ENCODE measurements around the gene PRCC.
"Not testable (repeated sequence)": the region's sequence is repeated elsewhere in the genome, so short reads cannot be mapped to it uniquely, and the experiment has no call there.

The PRCC gene

GRCh38 chr1:156744344-156744743 lies 23.0 kb upstream of the PRCC start:
- in situ Hi-C loops (cut with HindIII; ENCODE audit: low sequenced_read_pairs), result no loop called here

DNA sequence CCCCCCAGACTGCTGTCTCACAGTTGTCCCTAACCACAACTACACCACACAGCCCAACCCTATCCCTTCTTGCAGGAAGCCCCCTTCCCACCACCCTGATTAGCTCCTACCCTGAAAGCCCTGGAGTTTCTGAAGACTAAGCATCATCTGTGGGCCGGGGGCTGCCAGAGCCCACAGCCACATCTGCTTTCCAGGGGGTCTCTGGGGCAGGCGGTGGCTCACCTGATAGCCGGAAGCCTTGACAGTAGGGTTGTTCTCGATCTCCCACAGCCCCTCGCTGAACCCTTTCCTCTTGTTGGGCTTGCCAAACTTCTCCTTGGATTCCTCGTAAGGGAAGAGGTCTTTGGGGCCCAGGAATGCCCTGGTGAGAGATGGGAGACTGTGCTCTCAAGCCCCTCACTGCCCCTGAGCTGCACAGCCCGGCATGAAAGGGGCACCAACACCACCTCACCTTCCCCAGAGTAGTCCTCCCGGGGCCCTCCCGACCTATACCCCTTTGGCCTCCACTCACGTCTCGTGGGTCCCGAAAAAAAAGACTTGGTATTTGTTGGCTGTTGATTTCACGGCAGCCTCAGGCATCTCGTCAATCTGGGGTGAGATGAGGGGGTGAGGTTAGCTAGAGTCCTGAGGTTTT lies 22.4 kb upstream of the PRCC start:
- in situ Hi-C loops (cut with HindIII; ENCODE audit: low sequenced_read_pairs), result no loop called here

GRCh38 chr1:156745881-156746280 lies 21.5 kb upstream of the PRCC start:
- in situ Hi-C loops (cut with HindIII; ENCODE audit: low sequenced_read_pairs), result no loop called here

DNA sequence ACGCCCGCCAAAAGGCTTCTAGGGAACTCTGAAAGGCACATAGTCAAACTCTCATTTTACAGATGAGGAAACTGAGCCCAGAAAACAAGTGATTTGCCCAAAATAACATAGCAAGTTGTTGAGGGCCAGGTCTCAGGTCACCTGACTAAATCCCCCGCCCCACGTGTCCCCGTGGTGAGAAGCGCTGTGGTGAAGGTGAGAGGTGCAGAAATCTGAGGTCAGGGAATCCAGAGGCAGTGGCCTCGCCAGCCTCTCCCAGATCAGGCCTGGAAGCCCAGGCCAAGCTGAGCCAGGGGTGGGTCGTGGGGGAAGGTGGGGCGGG lies 21.0 kb upstream of the PRCC start:
- in situ Hi-C loops (cut with HindIII; ENCODE audit: low sequenced_read_pairs), result no loop called here

GRCh38 chr1:156746728-156747631 lies 20.4 kb upstream of the PRCC start:
- in situ Hi-C loops (cut with HindIII; ENCODE audit: low sequenced_read_pairs), result no loop called here

DNA sequence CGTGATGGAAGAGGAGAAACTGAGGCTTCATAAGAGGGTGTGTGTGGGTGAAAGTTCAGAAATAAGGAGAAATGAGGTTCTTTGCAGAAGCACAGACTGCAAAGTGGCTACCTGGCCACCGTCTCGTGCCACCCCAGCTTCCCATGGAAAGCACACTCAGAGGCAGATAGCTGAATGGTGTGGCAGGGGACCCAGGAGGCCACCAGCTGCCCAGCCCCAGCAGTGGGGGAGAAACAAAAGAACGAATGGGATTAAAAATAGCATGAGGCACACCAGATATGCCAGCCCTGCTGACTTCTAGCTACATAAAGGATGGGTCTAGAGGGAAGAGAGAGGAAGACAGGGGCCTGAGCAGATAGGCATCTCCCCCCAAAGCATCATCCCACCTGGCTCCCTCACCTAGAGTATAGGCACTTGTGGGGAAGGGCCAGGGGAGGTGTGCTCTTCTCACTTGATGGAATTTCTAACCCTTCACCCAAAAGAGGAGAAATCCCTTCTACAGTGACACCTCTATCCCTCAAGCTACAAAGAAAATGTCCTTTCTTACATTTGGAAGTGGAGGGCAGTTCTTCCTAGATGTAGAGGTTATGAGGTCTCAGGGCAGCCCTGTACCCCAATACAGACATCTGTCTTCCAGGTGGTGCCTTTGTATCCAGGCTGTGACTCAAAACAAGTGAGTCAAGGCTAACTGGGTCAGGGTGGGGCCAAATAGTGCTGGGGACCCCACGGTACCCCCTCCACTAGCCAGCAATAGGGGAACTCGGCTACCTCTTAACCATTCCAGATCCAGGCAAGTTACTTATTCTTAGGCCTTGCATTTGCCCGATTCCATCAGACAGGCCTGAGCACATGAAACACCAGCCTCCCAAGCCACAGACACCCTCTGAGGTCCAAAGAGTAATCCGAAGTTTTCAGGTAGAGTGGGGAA lies 19.3 kb upstream of the PRCC start:
- in situ Hi-C loops (cut with HindIII; ENCODE audit: low sequenced_read_pairs), result no loop called here

DNA sequence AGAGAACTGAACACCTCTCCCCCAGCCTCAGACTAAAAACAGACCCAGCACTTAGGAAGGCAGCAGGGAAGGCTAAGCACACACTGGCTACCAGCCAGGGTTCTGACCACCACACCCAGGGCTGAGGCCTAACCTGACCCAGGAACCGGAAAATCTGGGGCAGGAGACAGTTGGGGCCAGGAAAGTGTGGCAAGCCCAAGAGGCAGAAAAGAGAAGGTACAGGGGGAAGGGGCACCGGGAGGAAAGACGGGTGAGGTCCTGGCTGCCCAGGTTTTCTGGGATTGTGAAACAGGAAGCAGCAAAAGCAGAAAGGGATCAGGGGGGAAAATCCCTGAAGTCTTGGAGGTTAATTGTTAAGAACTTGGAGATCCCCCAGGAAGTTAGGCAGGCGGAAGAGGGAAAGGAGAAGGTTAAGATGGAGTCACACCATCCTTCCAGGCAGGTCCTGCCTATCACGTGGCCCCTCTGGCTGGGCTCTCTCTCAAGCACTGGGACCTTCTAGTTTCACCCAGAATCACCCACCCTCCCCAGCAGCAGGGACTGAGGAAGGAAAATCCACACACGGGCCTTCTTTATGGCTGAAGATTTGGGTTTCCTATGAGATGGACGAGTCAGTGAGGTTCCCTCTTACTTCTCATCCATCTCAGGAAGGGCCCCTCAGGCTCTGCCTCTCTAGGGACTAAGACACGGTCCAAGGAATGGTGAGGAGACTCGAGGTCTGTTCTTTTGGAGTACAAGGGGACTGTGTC lies 18.5 kb upstream of the PRCC start:
- in situ Hi-C loops (cut with HindIII; ENCODE audit: low sequenced_read_pairs), result no loop called here

DNA sequence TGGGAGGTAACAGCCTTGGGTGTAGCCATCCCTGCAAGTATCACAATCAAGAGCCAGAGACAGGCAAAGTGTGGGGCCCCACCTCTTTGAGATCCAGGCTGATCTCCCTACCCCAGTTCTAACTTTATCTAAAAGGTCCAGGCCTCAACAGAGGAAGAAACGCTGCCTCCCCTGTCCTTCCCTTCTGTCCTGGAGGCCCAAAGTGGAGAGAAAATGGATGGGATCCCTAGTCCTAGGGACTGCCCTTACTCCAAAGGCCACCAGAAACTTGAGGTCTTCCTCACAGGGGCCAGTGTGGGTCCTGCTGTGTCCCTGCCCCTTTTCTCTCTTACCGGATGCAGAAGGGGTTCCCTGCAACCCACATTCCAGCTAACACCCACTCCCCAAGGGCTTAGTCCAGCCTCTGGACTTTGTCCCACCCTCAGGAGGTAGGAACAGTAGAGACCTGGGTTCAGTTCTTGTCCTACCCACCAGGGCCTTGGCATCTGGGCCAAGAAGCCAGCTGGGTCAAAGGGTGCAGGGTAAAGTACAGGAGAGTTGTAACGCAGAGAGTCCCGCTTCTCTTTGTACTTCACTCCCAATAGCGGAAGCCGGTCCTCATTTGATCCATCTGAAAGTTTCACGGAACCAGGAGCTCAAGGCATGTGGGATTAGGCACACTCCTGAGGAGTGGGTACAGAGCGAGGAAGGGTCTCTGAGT lies 17.8 kb upstream of the PRCC start:
- in situ Hi-C loops (cut with HindIII; ENCODE audit: low sequenced_read_pairs), result no loop called here

GRCh38 chr1:156750191-156750672 lies 17.1 kb upstream of the PRCC start:
- in situ Hi-C loops (cut with HindIII; ENCODE audit: low sequenced_read_pairs), result no loop called here

GRCh38 chr1:156750711-156751450 lies 16.5 kb upstream of the PRCC start:
- in situ Hi-C loops (cut with HindIII; ENCODE audit: low sequenced_read_pairs), result no loop called here

DNA sequence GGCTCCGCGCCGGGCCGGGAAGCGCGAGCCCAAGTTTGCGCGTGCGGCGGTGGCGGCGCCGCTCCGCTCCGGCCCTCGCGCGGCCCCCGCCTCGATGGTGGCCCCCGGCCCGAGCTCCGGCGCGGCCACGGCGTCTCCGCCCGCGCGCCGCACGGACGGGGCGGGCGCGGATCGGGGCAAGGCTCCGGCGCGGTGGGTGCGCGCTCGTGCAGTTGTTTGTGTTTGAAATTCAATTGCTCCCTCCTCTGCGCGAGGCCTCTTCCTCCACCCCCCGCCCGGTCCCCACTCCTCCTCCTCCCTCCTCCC lies 15.9 kb upstream of the PRCC start, which contains the start of gene HDGF:
HDGF (minus strand) TSS at position 225 of the 306 bp plus-strand sequence. CDS start 246 bp downstream, outside the sequence.
- in situ Hi-C loops (cut with HindIII; ENCODE audit: low sequenced_read_pairs), result no loop called here

GRCh38 chr1:156751757-156752481 lies 15.4 kb upstream of the PRCC start:
- in situ Hi-C loops (cut with HindIII; ENCODE audit: low sequenced_read_pairs), result no loop called here

DNA sequence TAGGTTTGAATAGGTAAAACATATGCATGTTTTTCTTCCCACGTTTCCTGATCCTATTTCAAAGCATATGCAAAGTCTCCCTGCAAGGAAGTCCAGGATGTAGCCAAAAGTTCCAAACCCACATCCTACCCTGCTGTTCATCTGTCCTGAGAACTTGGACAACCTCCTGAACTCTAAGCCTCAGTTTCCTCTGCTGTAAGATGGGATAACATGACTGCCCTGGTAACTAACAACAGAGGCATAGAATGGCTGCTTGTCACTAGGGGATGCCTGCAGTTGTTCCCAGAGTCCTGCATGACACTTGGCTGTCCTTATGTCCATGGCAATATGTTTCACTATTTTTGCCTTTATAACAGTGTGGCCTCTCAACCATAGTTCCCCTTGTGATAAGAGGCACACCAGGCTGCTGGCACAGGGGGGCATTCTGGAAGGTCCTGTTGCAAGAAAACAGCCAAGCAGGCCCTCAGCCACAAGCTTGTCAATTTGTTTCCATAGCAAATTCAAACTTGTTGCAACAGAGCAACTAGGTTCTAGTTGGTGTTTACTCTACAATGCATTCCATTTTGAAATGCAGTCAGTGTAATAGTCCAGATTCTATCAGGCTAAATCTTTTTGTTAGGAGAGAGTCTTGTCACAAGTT lies 14.4 kb upstream of the PRCC start:
- in situ Hi-C loops (cut with HindIII; ENCODE audit: low sequenced_read_pairs), result no loop called here

- in situ Hi-C loops (cut with HindIII; ENCODE audit: low sequenced_read_pairs), result no loop called here
These were observed 13.1 kb upstream of the PRCC start for GRCh38 chr1:156754219-156754618.

DNA sequence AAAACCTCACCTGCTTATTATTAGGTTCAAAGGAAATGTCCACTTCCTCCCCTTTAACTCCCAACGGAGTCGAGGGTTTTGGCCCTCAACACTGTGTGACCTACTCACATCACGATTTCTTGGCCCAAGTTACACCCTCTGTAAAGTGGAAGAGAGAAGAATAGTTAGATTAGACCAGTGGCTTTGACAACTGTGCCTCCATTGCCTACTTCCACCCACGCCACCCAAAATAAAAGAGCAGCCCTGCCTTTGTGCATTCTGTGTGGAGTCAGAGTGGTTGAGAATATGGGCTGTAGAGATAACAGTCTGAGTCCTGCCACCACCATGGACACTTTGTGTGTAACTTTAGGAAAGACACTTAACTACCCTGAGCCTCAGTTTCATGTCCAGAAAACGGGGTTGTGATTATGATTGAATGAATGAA lies 11.8 kb upstream of the PRCC start:
- in situ Hi-C loops (cut with HindIII; ENCODE audit: low sequenced_read_pairs), result no loop called here

GRCh38 chr1:156756355-156756754 lies 11.0 kb upstream of the PRCC start:
- in situ Hi-C loops (cut with HindIII; ENCODE audit: low sequenced_read_pairs), result no loop called here

- in situ Hi-C loops (cut with HindIII; ENCODE audit: low sequenced_read_pairs), result not testable (repeated sequence)
These were observed 9.6 kb upstream of the PRCC start for GRCh38 chr1:156757572-156758253.
